Measurements from ENCODE around the gene FARS2. TPM values are rescaled to one million over a fixed set of nuclear protein-coding genes. Genes with fewer than 3 reads are reported as not detected.

Gene FARS2
- total RNA-seq, 4 donors from 2014 or later: 2.6 to 21.9 (median 15.0) TPM

DNA sequence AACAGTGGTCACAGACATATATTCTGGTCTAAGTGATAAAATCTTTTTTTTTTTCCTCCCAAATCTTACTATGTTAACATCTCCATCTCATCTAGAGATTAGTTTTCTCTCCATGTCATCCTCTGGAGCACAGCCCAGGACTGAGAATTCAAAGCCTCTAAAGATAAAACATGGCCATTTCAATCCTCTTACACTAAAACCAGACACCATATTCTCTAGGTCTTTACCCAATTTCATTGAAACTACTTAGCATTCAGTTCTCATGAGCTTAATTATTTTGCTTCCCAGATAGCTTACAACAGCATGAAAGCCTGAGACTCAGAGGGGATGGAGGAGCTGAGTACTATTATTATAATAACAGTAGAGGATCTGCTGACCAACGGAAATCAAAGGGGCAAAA lies 92.7 kb downstream of the FARS2 start:
- in situ Hi-C loops (cut with MboI; ENCODE audit: low pct_ligation_motif_present in 1 of 4, low pct_unique_long_range_greater_than_20kb in 1 of 4, low sequenced_read_pairs in 3 of 4) (no loop called here), intact Hi-C loops (cut with DNase I; ENCODE audit: low total_unique reads) (no loop called here)
- no peak overlapping the region for H3K27ac ChIP-seq
- no peaks in the 10 kb centered on the region for H3K36me3 ChIP-seq
- H3K27me3 ChIP-seq: no peaks in the 10 kb centered on the region
- peaks cover 0 to 6% (median 2%) of the 10 kb centered on the region in 4 donors for H3K4me1 ChIP-seq
- 88 to 94% methylated on average over 1 of the region's 1 CpG for WGBS, 2 donors (ENCODE audit: low coverage in 1 of 2)
- DNase-seq: no peak
- H3K4me3 ChIP-seq: no peak overlapping the region
- H3K9me3 ChIP-seq: no peaks in the 10 kb centered on the region
- TF ChIP-seq EP300 (IDR thresholded peaks at IDR 0.05; ENCODE audit: low read depth) (no peak), POLR2A (IDR thresholded peaks at IDR 0.05) (no peak), POLR2AphosphoS5 (IDR thresholded peaks at IDR 0.05) (no peak)
- TF ChIP-seq, protein P1, sequence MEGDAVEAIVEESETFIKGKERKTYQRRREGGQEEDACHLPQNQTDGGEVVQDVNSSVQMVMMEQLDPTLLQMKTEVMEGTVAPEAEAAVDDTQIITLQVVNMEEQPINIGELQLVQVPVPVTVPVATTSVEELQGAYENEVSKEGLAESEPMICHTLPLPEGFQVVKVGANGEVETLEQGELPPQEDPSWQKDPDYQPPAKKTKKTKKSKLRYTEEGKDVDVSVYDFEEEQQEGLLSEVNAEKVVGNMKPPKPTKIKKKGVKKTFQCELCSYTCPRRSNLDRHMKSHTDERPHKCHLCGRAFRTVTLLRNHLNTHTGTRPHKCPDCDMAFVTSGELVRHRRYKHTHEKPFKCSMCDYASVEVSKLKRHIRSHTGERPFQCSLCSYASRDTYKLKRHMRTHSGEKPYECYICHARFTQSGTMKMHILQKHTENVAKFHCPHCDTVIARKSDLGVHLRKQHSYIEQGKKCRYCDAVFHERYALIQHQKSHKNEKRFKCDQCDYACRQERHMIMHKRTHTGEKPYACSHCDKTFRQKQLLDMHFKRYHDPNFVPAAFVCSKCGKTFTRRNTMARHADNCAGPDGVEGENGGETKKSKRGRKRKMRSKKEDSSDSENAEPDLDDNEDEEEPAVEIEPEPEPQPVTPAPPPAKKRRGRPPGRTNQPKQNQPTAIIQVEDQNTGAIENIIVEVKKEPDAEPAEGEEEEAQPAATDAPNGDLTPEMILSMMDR (IDR thresholded peaks at IDR 0.05): no peak

DNA sequence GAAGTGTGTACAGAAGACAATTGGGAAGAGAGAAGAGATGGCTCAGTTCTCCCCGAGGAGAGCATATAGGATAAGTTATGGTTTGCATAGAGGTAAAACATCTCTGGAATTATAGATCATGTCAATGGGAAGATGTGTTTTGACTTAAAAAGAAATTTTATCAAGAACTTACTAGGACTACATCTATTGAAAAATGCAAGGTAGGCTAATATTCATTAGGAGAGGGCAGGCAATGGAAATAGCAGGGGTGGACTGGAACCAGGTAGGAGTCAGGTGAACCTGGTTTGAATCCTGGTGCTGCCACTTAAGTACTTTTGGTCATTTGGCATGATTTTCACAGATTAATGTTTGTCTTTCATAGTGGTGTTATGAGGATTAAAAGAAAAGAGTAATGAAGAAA lies 96.2 kb downstream of the FARS2 start:
- Histone ChIP-seq H3K27ac (no peak overlapping the region), H3K27me3 (no peaks in the 10 kb centered on the region), H3K36me3 (no peaks in the 10 kb centered on the region), H3K9me3 (no peaks in the 10 kb centered on the region), H3K4me1 (peaks cover 0 to 8% (median 4%) of the 10 kb centered on the region in 4 donors), H3K4me3 (no peak overlapping the region)
- WGBS, 2 donors (ENCODE audit: low coverage in 1 of 2): 91 to 100% methylated on average over 1 of the region's 1 CpG
- DNase-seq: no peak
- in situ Hi-C loops (cut with MboI; ENCODE audit: low pct_ligation_motif_present in 1 of 4, low pct_unique_long_range_greater_than_20kb in 1 of 4, low sequenced_read_pairs in 3 of 4): no loop called here
- intact Hi-C loops (cut with DNase I; ENCODE audit: low total_unique reads): no loop called here
- TF ChIP-seq POLR2A (IDR thresholded peaks at IDR 0.05): no peak
- no peak for TF ChIP-seq POLR2AphosphoS5 (IDR thresholded peaks at IDR 0.05)
- TF ChIP-seq, protein P1 (IDR thresholded peaks at IDR 0.05): no peak

DNA sequence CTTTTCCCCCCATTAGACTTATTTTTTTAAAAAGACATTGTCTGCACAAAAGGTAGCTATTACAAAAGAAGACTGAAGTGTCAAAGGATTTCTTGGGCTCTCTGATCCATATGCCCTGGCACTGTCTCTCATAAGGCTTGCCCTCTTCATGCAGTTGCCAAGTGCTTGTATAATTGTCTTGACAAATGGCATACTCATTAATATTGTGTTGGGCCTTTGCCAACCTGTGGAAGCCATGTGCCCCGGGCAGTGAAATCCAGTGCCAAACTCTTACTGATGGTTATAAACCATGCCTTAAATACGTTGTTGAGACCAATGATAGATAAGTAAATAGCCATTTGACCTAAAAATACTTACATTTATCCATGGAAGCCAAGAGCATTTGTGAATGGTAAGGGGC lies 98.1 kb downstream of the FARS2 start:
- TF ChIP-seq, protein P1 (IDR thresholded peaks at IDR 0.05): no peak
- TF ChIP-seq EP300 (IDR thresholded peaks at IDR 0.05; ENCODE audit: low read depth) (no peak), POLR2A (IDR thresholded peaks at IDR 0.05) (no peak), POLR2AphosphoS5 (IDR thresholded peaks at IDR 0.05) (no peak)
- no peak for DNase-seq
- Histone ChIP-seq H3K36me3 (no peaks in the 10 kb centered on the region), H3K9me3 (no peaks in the 10 kb centered on the region), H3K4me3 (no peak overlapping the region), H3K27me3 (no peaks in the 10 kb centered on the region), H3K4me1 (peaks cover 0 to 8% (median 4%) of the 10 kb centered on the region in 4 donors), H3K27ac (no peak overlapping the region)
- 68% methylated on average over 2 of the region's 2 CpGs; no CpG with 5 or more reads in 1 of the 2 donors for WGBS, 2 donors (ENCODE audit: low coverage in 1 of 2)
- in situ Hi-C loops (cut with MboI; ENCODE audit: low pct_ligation_motif_present in 1 of 4, low pct_unique_long_range_greater_than_20kb in 1 of 4, low sequenced_read_pairs in 3 of 4) (no loop called here), intact Hi-C loops (cut with DNase I; ENCODE audit: low total_unique reads) (no loop called here)

DNA sequence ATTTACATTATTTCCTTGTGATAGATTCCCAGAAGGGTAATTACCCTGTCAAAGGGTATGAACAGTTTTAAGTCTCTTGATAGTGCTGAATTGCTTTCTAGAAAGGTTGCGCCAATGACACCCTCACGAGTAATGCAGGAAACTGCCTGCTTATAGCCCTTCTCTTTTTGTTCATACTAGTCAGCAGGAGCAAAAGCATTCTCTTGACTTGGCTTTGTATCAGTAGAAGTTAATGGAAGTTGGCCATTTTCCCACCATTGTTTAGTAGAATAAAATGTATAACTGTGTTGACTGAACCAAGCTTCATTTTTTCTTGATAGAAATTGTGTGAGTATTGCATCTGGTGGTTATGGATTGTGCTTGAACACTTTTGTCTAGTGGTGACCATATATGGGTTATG lies 100.1 kb downstream of the FARS2 start:
- DNase-seq: no peak
- in situ Hi-C loops (cut with MboI; ENCODE audit: low pct_ligation_motif_present in 1 of 4, low pct_unique_long_range_greater_than_20kb in 1 of 4, low sequenced_read_pairs in 3 of 4): no loop called here
- TF ChIP-seq POLR2A (IDR thresholded peaks at IDR 0.05) (no peak), EP300 (IDR thresholded peaks at IDR 0.05; ENCODE audit: low read depth) (no peak), POLR2AphosphoS5 (IDR thresholded peaks at IDR 0.05) (no peak)
- TF ChIP-seq, protein P1 (IDR thresholded peaks at IDR 0.05): no peak
- peaks cover 0 to 8% (median 4%) of the 10 kb centered on the region in 4 donors for H3K4me1 ChIP-seq
- H3K4me3 ChIP-seq: no peak overlapping the region
- intact Hi-C loops (cut with DNase I; ENCODE audit: low total_unique reads): no loop called here
- no peaks in the 10 kb centered on the region for H3K9me3 ChIP-seq
- no peak overlapping the region for H3K27ac ChIP-seq
- no peaks in the 10 kb centered on the region for H3K36me3 ChIP-seq
- H3K27me3 ChIP-seq: no peaks in the 10 kb centered on the region
- 30 to 46% methylated on average over 2 of the region's 2 CpGs for WGBS, 2 donors (ENCODE audit: low coverage in 1 of 2)

Data from transverse colon (tissue), 4 donors.